NCI-H1092 (cell line): ENCODE measurements around the gene PLEKHO1.
"Not testable (repeated sequence)": the region's sequence is repeated elsewhere in the genome, so short reads cannot be mapped to it uniquely, and the experiment has no call there.

Experiments
- DNase-seq: peaks from one replicate; lab custom pipeline; 2025; lab: John Stamatoyannopoulos, UW

Gene PLEKHO1

GRCh38 chr1:150173141-150173585 lies 23.4 kb downstream of the PLEKHO1 start:
- DNase-seq, result no peak

GRCh38 chr1:150176593-150176992 lies 26.9 kb downstream of the PLEKHO1 start:
- no peak for DNase-seq

- no peak for DNase-seq
These were observed 28.8 kb downstream of the PLEKHO1 start for GRCh38 chr1:150178548-150178947.

- no peak for DNase-seq
These were observed 30.2 kb downstream of the PLEKHO1 start for GRCh38 chr1:150179867-150180266.

GRCh38 chr1:150180474-150180873 lies 30.8 kb downstream of the PLEKHO1 start:
- DNase-seq, result no peak

GRCh38 chr1:150182247-150182646 lies 32.5 kb downstream of the PLEKHO1 start:
- DNase-seq, result no peak

- no peak for DNase-seq
These were observed 33.3 kb downstream of the PLEKHO1 start for GRCh38 chr1:150183061-150183460.

GRCh38 chr1:150185481-150185880 lies 35.8 kb downstream of the PLEKHO1 start:
- no peak for DNase-seq

GRCh38 chr1:150186438-150186788 lies 36.7 kb downstream of the PLEKHO1 start:
- DNase-seq, result not testable (repeated sequence)

GRCh38 chr1:150186789-150187559 lies 37.3 kb downstream of the PLEKHO1 start:
- peak; percentile 14 for DNase-seq

GRCh38 chr1:150187560-150187931 lies 37.8 kb downstream of the PLEKHO1 start:
- no peak for DNase-seq

GRCh38 chr1:150192012-150192411 lies 42.3 kb downstream of the PLEKHO1 start:
- no peak for DNase-seq

- DNase-seq, result no peak
These were observed 44.8 kb downstream of the PLEKHO1 start for GRCh38 chr1:150194381-150195031.

- no peak for DNase-seq
These were observed 46.7 kb downstream of the PLEKHO1 start for GRCh38 chr1:150196417-150196816.

- no peak for DNase-seq
These were observed 57.7 kb downstream of the PLEKHO1 start for GRCh38 chr1:150207281-150207971.

- not testable (repeated sequence) for DNase-seq
These were observed 58.7 kb downstream of the PLEKHO1 start for GRCh38 chr1:150208460-150208859.
